ENCODE data around the gene CCDC85C. TPM values are rescaled to one million over a fixed set of nuclear protein-coding genes. Genes with fewer than 3 reads are reported as not detected.
A peak's percentile ranks its signal among the peaks of the same experiment; 100 is the strongest.

The CCDC85C gene
- total RNA-seq, 1 donor = 2.9 TPM

DNA sequence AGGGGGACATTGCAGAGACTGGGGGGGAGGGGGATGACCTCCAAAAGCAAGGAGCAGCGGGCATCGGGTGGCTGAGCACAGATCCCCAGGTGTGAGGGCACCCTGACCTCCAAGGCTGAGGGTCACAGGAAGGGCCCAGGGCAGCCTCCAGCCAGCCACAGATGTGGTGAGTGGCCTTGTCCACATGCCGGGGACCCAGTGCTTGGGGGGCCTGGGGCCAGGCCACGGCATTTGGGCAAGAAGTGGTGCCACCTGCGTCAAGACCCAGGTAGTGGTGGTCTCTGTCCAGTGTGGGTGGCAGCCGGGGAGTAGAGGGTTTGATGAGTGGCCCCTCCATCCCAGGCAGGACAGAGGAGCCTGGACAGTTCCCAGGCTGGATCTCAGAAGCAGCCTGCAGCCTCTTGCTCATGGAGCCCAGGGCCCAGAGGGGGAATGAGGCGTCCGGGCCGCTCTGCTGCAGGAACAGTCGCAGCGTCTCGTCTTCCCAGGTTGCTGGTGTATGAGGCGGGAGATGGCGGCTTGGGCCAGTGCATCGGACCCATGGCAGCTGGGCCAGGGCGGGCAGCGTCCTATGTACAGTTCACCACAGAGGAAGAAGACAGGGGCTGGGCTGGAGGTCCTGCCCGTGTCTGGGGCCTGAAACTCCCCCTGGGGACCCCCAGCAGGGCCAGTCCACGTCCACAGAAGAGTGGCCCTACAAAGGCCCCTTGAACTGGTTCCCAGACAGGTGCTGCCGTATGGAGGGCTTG is 89.3 kb downstream of the CCDC85C start:
- TF ChIP-seq CTCF (IDR thresholded peaks at IDR 0.05; ENCODE audit: insufficient read depth, low read length) = no peak
- no peak for DNase-seq (ENCODE audit: low read depth)
- no peak overlapping the region for H3K4me3 ChIP-seq (ENCODE audit: low read depth, low read length)

DNA sequence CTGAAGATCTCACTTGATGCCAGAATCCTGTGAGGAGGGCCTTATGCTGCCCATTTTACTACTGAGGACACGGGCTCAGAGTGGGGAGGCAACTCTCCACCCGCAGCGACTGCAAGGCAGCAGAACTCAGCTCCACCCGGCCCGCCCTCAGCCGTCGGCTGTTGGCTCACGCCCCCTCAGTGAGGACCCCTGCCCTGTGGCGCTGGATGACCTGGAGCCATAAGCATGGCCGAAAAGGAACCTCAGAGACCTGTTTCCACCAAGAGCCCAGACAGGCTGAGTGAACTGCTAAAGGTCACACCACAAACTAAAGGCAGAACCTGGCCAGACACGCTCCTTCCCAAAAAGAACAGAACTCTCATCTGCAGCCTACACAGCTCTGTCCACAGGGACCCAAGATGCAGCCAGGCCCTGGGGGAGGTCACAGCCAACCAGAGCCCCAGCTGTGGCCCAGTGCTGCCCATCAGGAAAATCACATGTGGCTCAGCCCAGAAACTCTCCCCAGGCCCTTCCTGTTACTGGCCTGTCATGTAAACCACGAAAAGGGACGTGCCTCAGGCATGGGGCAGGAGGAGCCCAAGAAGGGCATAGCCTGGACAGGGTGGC is 90.0 kb downstream of the CCDC85C start:
- no peak for TF ChIP-seq CTCF (IDR thresholded peaks at IDR 0.05; ENCODE audit: insufficient read depth, low read length)
- DNase-seq (ENCODE audit: low read depth) = no peak
- no peak overlapping the region for H3K4me3 ChIP-seq (ENCODE audit: low read depth, low read length)

GRCh38 chr14:99513183-99513694 is 90.8 kb downstream of the CCDC85C start:
- TF ChIP-seq CTCF (IDR thresholded peaks at IDR 0.05; ENCODE audit: insufficient read depth, low read length) = no peak
- no peak for DNase-seq (ENCODE audit: low read depth)
- no peak overlapping the region for H3K4me3 ChIP-seq (ENCODE audit: low read depth, low read length)

GRCh38 chr14:99512571-99513182 is 91.3 kb downstream of the CCDC85C start:
- no peak for DNase-seq (ENCODE audit: low read depth)
- TF ChIP-seq CTCF (IDR thresholded peaks at IDR 0.05; ENCODE audit: insufficient read depth, low read length) = no peak
- H3K4me3 ChIP-seq (ENCODE audit: low read depth, low read length) = no peak overlapping the region

GRCh38 chr14:99512110-99512449 is 91.9 kb downstream of the CCDC85C start:
- H3K4me3 ChIP-seq (ENCODE audit: low read depth, low read length) = no peak overlapping the region
- no peak for TF ChIP-seq CTCF (IDR thresholded peaks at IDR 0.05; ENCODE audit: insufficient read depth, low read length)
- no peak for DNase-seq (ENCODE audit: low read depth)

GRCh38 chr14:99511421-99512109 is 92.4 kb downstream of the CCDC85C start:
- peak; percentile 69 for DNase-seq (ENCODE audit: low read depth)
- no peak for TF ChIP-seq CTCF (IDR thresholded peaks at IDR 0.05; ENCODE audit: insufficient read depth, low read length)
- no peak overlapping the region for H3K4me3 ChIP-seq (ENCODE audit: low read depth, low read length)
